HEK293 (cell line): ENCODE results near the gene MGST2.

ENCODE experiments used
- CTCF ChIA-PET: fragments of 350-600 bp; formaldehyde crosslinking; extraction: SDS; loops from one replicate; lab custom pipeline; 2021; ENCODE audit warnings: antibody characterized with exemption; lab: Yijun Ruan, JAX
- POLR2A ChIA-PET: fragments of 300-600 bp; formaldehyde crosslinking; extraction: SDS; loops from one replicate; lab custom pipeline; 2020; ENCODE audit warnings: antibody characterized with exemption, inconsistent platforms; lab: Yijun Ruan, JAX
- H3K27ac ChIP-seq: fragments of 200-500 bp; sonication (Bioruptor generic); 2 replicates; pipeline ENCODE4 v1.5.1; 2014; ENCODE audit warnings: low read depth, low read length, control low read depth, inconsistent platforms; ENCODE audit errors: extremely low read depth
- H3K36me3 ChIP-seq, 2 experiments: fragments of 200-500 bp in 1 of 2; sonication (Bioruptor generic) in 1 of 2; 1 replicate in 1 of 2; 2 replicates in 1 of 2; pipeline ENCODE4 v1.5.1; 2014 to 2017; ENCODE audit warnings: inconsistent platforms in 2 of 2, low read length in 2 of 2; ENCODE audit not compliant: control insufficient read depth in 2 of 2, insufficient read depth in 1 of 2
- H3K4me1 ChIP-seq: fragments of 200-500 bp; sonication (Bioruptor generic); 2 replicates; pipeline ENCODE4 v1.5.1; 2014; ENCODE audit warnings: mild to moderate bottlenecking, low read length, inconsistent platforms; ENCODE audit not compliant: control insufficient read depth, insufficient read depth
- H3K4me3 ChIP-seq: 2 replicates; pipeline ENCODE4 v1.5.1; 2011; ENCODE audit warnings: low read depth, mild to moderate bottlenecking, control low read depth, low read length, moderate library complexity
- H3K9me3 ChIP-seq: fragments of 200-500 bp; sonication (Bioruptor generic); 2 replicates; pipeline ENCODE4 v1.5.1; 2014; ENCODE audit warnings: low read depth, low read length, inconsistent platforms; ENCODE audit not compliant: control insufficient read depth, insufficient read depth
- CTCF ChIP-seq: fragments of 450-650 bp; formaldehyde crosslinking; IDR thresholded peaks from 2 replicates; pipeline ENCODE4 v1.5.1; 2016; ENCODE audit warnings: missing biosample characterization, missing genetic modification characterization
- PBX3 ChIP-seq: sonication (generic); formaldehyde crosslinking; IDR thresholded peaks from 2 replicates; pipeline ENCODE4 v1.8.1; 2022; ENCODE audit warnings: mild to moderate bottlenecking, moderate library complexity, missing genetic modification reagents
- SP2 ChIP-seq: fragments of 450-650 bp; formaldehyde crosslinking; IDR thresholded peaks from 2 replicates; pipeline ENCODE4 v1.5.1; 2016; ENCODE audit warnings: missing biosample characterization, missing genetic modification characterization
- SP3 ChIP-seq: fragments of 450-650 bp; formaldehyde crosslinking; IDR thresholded peaks from 2 replicates; pipeline ENCODE4 v1.5.1; 2016; ENCODE audit warnings: missing biosample characterization, missing genetic modification characterization
- WT1 ChIP-seq: fragments of 450-650 bp; formaldehyde crosslinking; IDR thresholded peaks from 2 replicates; pipeline ENCODE4 v1.5.1; 2016; ENCODE audit warnings: missing biosample characterization, missing genetic modification characterization
- ZBTB17 ChIP-seq: fragments of 450-650 bp; formaldehyde crosslinking; IDR thresholded peaks from 2 replicates; pipeline ENCODE4 v1.5.1; 2016; ENCODE audit warnings: missing biosample characterization, missing genetic modification characterization
- ZBTB48 ChIP-seq: fragments of 450-650 bp; formaldehyde crosslinking; IDR thresholded peaks from 2 replicates; pipeline ENCODE4 v1.5.1; 2016; ENCODE audit warnings: missing biosample characterization, missing genetic modification characterization
- ZBTB6 ChIP-seq: fragments of 450-650 bp; formaldehyde crosslinking; IDR thresholded peaks from 2 replicates; pipeline ENCODE4 v1.5.1; 2017; ENCODE audit warnings: missing biosample characterization, missing genetic modification characterization
- ZBTB8A ChIP-seq: fragments of 450-650 bp; formaldehyde crosslinking; IDR thresholded peaks from 2 replicates; pipeline ENCODE4 v1.5.1; 2016; ENCODE audit warnings: missing biosample characterization, missing genetic modification characterization
- ZEB2 ChIP-seq: fragments of 450-650 bp; formaldehyde crosslinking; IDR thresholded peaks from 2 replicates; pipeline ENCODE4 v1.5.1; 2016; ENCODE audit warnings: missing biosample characterization, missing genetic modification characterization
- ZNF221 ChIP-seq: fragments of 450-650 bp; formaldehyde crosslinking; IDR thresholded peaks from 2 replicates; pipeline ENCODE4 v1.5.1; 2017; ENCODE audit warnings: missing biosample characterization, missing genetic modification characterization, borderline replicate concordance
- ZNF239 ChIP-seq: fragments of 450-650 bp; formaldehyde crosslinking; IDR thresholded peaks from 2 replicates; pipeline ENCODE4 v1.5.1; 2016; ENCODE audit warnings: missing biosample characterization, missing genetic modification characterization
- ZNF311 ChIP-seq: fragments of 450-650 bp; formaldehyde crosslinking; IDR thresholded peaks from 2 replicates; pipeline ENCODE4 v1.5.1; 2017; ENCODE audit warnings: missing biosample characterization, missing genetic modification characterization, borderline replicate concordance
- ZNF335 ChIP-seq: fragments of 450-650 bp; formaldehyde crosslinking; conservative IDR thresholded peaks from 2 replicates; pipeline ENCODE4 v1.5.1; 2016; ENCODE audit warnings: missing biosample characterization, missing genetic modification characterization
- ZNF362 ChIP-seq: fragments of 450-650 bp; formaldehyde crosslinking; IDR thresholded peaks from 2 replicates; pipeline ENCODE4 v1.5.1; 2016; ENCODE audit warnings: missing biosample characterization, missing genetic modification characterization
- ZNF391 ChIP-seq: fragments of 450-650 bp; formaldehyde crosslinking; IDR thresholded peaks from 2 replicates; pipeline ENCODE4 v1.5.1; 2016; ENCODE audit warnings: low read depth, missing biosample characterization, missing genetic modification characterization, borderline replicate concordance
- ZNF558 ChIP-seq: fragments of 450-650 bp; formaldehyde crosslinking; IDR thresholded peaks from 2 replicates; pipeline ENCODE4 v1.5.1; 2016; ENCODE audit warnings: missing biosample characterization, missing genetic modification characterization
- ZNF585B ChIP-seq: fragments of 450-650 bp; formaldehyde crosslinking; IDR thresholded peaks from 2 replicates; pipeline ENCODE4 v1.5.1; 2016; ENCODE audit warnings: missing biosample characterization, missing genetic modification characterization
- ZSCAN16 ChIP-seq: fragments of 450-650 bp; formaldehyde crosslinking; IDR thresholded peaks from 2 replicates; pipeline ENCODE4 v1.5.1; 2016; ENCODE audit warnings: missing biosample characterization, missing genetic modification characterization
- ZSCAN5A ChIP-seq: fragments of 450-650 bp; formaldehyde crosslinking; IDR thresholded peaks from 2 replicates; pipeline ENCODE4 v1.5.1; 2016; ENCODE audit warnings: missing biosample characterization, missing genetic modification characterization
- TF ChIP-seq, protein P1 (sequence below): fragments of 450-650 bp; formaldehyde crosslinking; IDR thresholded peaks from 2 replicates; pipeline ENCODE4 v1.5.1; 2017; ENCODE audit warnings: missing biosample characterization, missing genetic modification characterization
- TF ChIP-seq, protein P2 (sequence below): fragments of 450-650 bp; formaldehyde crosslinking; conservative IDR thresholded peaks from 2 replicates; pipeline ENCODE4 v1.5.1; 2016; ENCODE audit warnings: low read depth, missing biosample characterization, missing genetic modification characterization

MGST2 gene

DNA sequence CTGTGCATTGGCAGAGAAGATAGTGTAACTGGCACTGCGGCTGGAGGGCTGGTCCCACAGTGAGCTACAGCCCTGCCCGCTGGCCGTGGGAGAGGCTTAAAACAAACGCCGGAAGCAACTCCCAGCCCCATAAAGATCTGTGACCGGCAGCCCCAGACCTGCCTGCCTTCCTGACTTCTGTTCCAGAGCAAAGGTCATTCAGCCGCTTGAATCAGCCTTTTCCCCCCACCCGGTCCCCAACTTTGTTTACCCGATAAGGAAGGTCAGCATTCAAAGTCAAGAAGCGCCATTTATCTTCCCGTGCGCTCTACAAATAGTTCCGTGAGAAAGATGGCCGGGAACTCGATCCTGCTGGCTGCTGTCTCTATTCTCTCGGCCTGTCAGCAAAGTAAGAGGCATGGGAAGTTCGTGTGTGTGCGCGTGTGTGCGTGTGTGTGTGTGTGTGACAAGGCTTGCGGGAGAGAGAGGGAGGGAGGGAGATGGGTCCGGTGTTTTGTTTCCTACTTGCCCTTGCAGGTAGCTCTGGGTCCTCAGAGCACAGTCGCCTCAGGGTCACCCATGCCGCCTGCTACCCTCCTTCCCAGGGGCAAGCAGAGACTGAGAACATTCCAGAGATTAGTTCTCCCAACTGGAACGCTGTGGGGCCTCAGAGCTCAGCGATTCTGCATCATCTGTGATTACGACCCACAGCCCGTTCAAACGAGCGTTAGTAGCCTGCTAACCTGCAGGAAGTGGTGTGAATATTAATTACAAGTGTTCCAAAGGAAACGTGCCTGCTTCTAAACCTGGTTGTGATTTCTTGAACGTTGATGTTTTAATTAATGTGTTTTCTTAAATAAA lies at the start of gene MGST2 (continued):
- TF ChIP-seq ZBTB6 (tag by site-specific recombination) (no peak), ZBTB8A (0 out of 2 replicates have a peak, but pooled peaks have one; percentile 15), ZEB2 (tag by site-specific recombination) (0 out of 2 replicates have a peak, but pooled peaks have one; percentile 26), SP3 (tag by site-specific recombination) (0 out of 2 replicates have a peak, but pooled peaks have one; percentile 24), ZNF335 (tag by site-specific recombination) (peak; percentile 94), ZBTB48 (tag by site-specific recombination) (peak; percentile 56; the same call in 1 of the 2 replicates), ZNF221 (tag by site-specific recombination) (no peak), ZNF585B (tag by site-specific recombination) (no peak), ZNF558 (tag by site-specific recombination) (0 out of 2 replicates have a peak, but pooled peaks have one; percentile 43), ZNF391 (tag by site-specific recombination) (0 out of 2 replicates have a peak, but pooled peaks have one; percentile 26), ZBTB17 (tag by site-specific recombination) (peak; percentile 98), PBX3 (CRISPR knock-in tag) (no peak), SP2 (0 out of 2 replicates have a peak, but pooled peaks have one; percentile 22)
- TF ChIP-seq, protein P1, sequence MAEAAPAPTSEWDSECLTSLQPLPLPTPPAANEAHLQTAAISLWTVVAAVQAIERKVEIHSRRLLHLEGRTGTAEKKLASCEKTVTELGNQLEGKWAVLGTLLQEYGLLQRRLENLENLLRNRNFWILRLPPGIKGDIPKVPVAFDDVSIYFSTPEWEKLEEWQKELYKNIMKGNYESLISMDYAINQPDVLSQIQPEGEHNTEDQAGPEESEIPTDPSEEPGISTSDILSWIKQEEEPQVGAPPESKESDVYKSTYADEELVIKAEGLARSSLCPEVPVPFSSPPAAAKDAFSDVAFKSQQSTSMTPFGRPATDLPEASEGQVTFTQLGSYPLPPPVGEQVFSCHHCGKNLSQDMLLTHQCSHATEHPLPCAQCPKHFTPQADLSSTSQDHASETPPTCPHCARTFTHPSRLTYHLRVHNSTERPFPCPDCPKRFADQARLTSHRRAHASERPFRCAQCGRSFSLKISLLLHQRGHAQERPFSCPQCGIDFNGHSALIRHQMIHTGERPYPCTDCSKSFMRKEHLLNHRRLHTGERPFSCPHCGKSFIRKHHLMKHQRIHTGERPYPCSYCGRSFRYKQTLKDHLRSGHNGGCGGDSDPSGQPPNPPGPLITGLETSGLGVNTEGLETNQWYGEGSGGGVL (tag by site-specific recombination), result peak; percentile 89
- TF ChIP-seq, protein P2, sequence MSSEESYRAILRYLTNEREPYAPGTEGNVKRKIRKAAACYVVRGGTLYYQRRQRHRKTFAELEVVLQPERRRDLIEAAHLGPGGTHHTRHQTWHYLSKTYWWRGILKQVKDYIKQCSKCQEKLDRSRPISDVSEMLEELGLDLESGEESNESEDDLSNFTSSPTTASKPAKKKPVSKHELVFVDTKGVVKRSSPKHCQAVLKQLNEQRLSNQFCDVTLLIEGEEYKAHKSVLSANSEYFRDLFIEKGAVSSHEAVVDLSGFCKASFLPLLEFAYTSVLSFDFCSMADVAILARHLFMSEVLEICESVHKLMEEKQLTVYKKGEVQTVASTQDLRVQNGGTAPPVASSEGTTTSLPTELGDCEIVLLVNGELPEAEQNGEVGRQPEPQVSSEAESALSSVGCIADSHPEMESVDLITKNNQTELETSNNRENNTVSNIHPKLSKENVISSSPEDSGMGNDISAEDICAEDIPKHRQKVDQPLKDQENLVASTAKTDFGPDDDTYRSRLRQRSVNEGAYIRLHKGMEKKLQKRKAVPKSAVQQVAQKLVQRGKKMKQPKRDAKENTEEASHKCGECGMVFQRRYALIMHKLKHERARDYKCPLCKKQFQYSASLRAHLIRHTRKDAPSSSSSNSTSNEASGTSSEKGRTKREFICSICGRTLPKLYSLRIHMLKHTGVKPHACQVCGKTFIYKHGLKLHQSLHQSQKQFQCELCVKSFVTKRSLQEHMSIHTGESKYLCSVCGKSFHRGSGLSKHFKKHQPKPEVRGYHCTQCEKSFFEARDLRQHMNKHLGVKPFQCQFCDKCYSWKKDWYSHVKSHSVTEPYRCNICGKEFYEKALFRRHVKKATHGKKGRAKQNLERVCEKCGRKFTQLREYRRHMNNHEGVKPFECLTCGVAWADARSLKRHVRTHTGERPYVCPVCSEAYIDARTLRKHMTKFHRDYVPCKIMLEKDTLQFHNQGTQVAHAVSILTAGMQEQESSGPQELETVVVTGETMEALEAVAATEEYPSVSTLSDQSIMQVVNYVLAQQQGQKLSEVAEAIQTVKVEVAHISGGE (tag by site-specific recombination), result peak; percentile 91

DNA sequence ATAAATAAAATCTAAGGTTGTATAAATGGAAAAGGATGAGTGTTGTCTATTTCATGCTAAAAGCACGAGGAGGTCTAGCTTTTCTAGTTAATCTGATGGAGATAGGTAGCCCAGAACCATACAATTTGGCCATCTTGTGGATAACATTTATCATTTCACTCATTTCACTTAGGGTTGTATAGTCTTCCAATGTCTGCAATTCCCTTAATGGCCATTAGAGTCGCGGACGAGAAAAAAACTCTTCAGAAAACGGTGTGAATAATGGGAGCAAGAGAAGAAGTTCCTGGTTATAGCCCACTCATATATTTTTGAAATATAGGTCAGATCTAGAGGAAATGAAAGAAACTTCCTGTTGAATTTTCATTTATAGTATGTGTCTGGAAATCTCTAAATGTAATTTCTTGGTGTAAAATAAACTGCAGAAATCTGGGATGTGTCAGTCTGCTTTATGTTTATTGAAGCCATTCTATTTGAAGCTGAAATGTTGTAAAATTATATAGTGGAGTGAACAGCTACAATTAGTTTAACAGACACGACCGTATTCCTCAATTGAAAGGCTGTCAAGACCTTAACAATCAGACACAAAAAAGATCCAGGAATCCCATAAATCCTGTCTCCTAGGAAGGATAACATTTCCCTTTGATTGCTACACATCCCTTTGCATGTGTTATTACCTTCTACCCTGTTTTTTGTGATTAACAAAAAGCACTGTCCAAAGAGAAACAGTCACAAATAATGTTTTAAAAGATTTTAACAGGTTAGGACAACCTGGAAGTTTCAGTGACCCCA lies 47.7 kb upstream of the MGST2 start:
- Histone ChIP-seq H3K9me3 (no peaks in the 10 kb centered on the region), H3K27ac (no peak overlapping the region), H3K4me1 (no peaks in the 10 kb centered on the region), H3K36me3 (no peaks in the 10 kb centered on the region), H3K4me3 (no peak overlapping the region)
- TF ChIP-seq ZNF362 (tag by site-specific recombination), result no peak
- TF ChIP-seq ZNF239 (tag by site-specific recombination), result no peak
- no peak for TF ChIP-seq ZNF311
- no peak for TF ChIP-seq ZSCAN16 (tag by site-specific recombination)
- no peak for TF ChIP-seq ZSCAN5A (tag by site-specific recombination)
- no peak for TF ChIP-seq WT1
- no peak for TF ChIP-seq CTCF (tag by site-specific recombination)
- CTCF ChIA-PET, result interaction anchor here (0.7 to 1.1 kb wide), 4 partner anchors 8 to 34 kb away, joined by 3 to 5 read pairs (median 4); no protein-coding TSS in a partner anchor
- POLR2A ChIA-PET, result no interaction called here
